SK-N-SH treated with all-trans-retinoic acid at 6 μM for 48 hours (cell line): ENCODE measurements around the gene CTNNA3.

Source experiments
- ATAC-seq: fragments of 200-7000 bp; cut with Tn5 transposase; 3 replicates; pipeline ENCODE4 v1.9.1; 2020; ENCODE audit warnings: mild to moderate bottlenecking, moderate library complexity
- ARNTL ChIP-seq: fragments of 450-650 bp; formaldehyde crosslinking; IDR thresholded peaks from 2 replicates; pipeline ENCODE4 v1.5.0; 2020; ENCODE audit warnings: low read depth, mild to moderate bottlenecking, moderate library complexity, borderline replicate concordance
- BACH2 ChIP-seq: fragments of 250-450 bp; sonication (Bioruptor Pico); IDR thresholded peaks from 2 replicates; pipeline ENCODE4 v1.9.0; 2021; ENCODE audit warnings: mild to moderate bottlenecking, borderline replicate concordance
- CSDC2 ChIP-seq: fragments of 250-450 bp; sonication (Bioruptor Pico); IDR thresholded peaks from 2 replicates; pipeline ENCODE4 v1.5.0; 2020; ENCODE audit warnings: mild to moderate bottlenecking, moderate library complexity
- ESRRG ChIP-seq: fragments of 250-450 bp; sonication (Bioruptor Pico); IDR thresholded peaks from 2 replicates; pipeline ENCODE4 v1.6.1; 2021; ENCODE audit warnings: mild to moderate bottlenecking
- GLIS3 ChIP-seq: fragments of 250-450 bp; sonication (Bioruptor Pico); IDR thresholded peaks from 2 replicates; pipeline ENCODE4 v1.5.0; 2020; ENCODE audit warnings: mild to moderate bottlenecking, moderate library complexity
- ISL1 ChIP-seq: fragments of 250-450 bp; sonication (Bioruptor Pico); IDR thresholded peaks from 2 replicates; pipeline ENCODE4 v2.1.2; 2022; ENCODE audit warnings: mild to moderate bottlenecking, moderate library complexity
- OSR1 ChIP-seq: fragments of 250-450 bp; sonication (Bioruptor Pico); IDR thresholded peaks from 2 replicates; pipeline ENCODE4 v1.8.0; 2022; ENCODE audit warnings: moderate library complexity, mild to moderate bottlenecking, inconsistent platforms
- PPARA ChIP-seq: fragments of 250-450 bp; sonication (Bioruptor Pico); IDR thresholded peaks from 2 replicates; pipeline ENCODE4 v1.5.0; 2020; ENCODE audit warnings: mild to moderate bottlenecking, borderline replicate concordance
- RARB ChIP-seq: fragments of 250-450 bp; sonication (Bioruptor Pico); IDR thresholded peaks from 2 replicates; pipeline ENCODE4 v1.8.0; 2021; ENCODE audit warnings: mild to moderate bottlenecking, moderate library complexity
- TCF4 ChIP-seq: fragments of 250-450 bp; sonication (Bioruptor Pico); IDR thresholded peaks from 2 replicates; pipeline ENCODE4 v1.8.0; 2021; ENCODE audit warnings: mild to moderate bottlenecking, moderate library complexity, borderline replicate concordance
- TOX ChIP-seq: fragments of 250-450 bp; sonication (Bioruptor Pico); IDR thresholded peaks from 2 replicates; pipeline ENCODE4 v1.8.0; 2021; ENCODE audit warnings: mild to moderate bottlenecking, moderate library complexity, borderline replicate concordance
- ZC3H10 ChIP-seq: fragments of 250-450 bp; sonication (Bioruptor Pico); IDR thresholded peaks from 2 replicates; pipeline ENCODE4 v1.5.1; 2021; ENCODE audit warnings: mild to moderate bottlenecking, moderate library complexity
- ZFP3 ChIP-seq: fragments of 250-450 bp; sonication (Bioruptor Pico); IDR thresholded peaks from 2 replicates; pipeline ENCODE4 v1.5.0; 2020; ENCODE audit warnings: mild to moderate bottlenecking, moderate library complexity
- ZFP30 ChIP-seq: fragments of 450-650 bp; formaldehyde crosslinking; IDR thresholded peaks from 2 replicates; pipeline ENCODE4 v1.5.0; 2022; ENCODE audit warnings: mild to moderate bottlenecking, moderate library complexity
- ZNF565 ChIP-seq: fragments of 450-650 bp; formaldehyde crosslinking; conservative IDR thresholded peaks from 2 replicates; pipeline ENCODE4 v1.5.0; 2020; ENCODE audit warnings: low read depth, mild to moderate bottlenecking, moderate library complexity
- ZNF70 ChIP-seq: fragments of 450-650 bp; formaldehyde crosslinking; IDR thresholded peaks from 2 replicates; pipeline ENCODE4 v1.5.0; 2020; ENCODE audit warnings: mild to moderate bottlenecking, moderate library complexity
- ZNF8 ChIP-seq: fragments of 450-650 bp; formaldehyde crosslinking; IDR thresholded peaks from 2 replicates; pipeline ENCODE4 v1.5.0; 2020; ENCODE audit warnings: mild to moderate bottlenecking, moderate library complexity
- TF ChIP-seq, protein P1 (sequence below): fragments of 250-450 bp; sonication (Bioruptor Pico); IDR thresholded peaks from 2 replicates; pipeline ENCODE4 v1.8.0; 2020; ENCODE audit warnings: mild to moderate bottlenecking, moderate library complexity, borderline replicate concordance
- TF ChIP-seq, protein P2 (sequence below): fragments of 250-450 bp; sonication (Bioruptor Pico); IDR thresholded peaks from 2 replicates; pipeline ENCODE4 v1.5.0; 2020; ENCODE audit warnings: mild to moderate bottlenecking, moderate library complexity
- TF ChIP-seq, protein P3 (sequence below): fragments of 250-450 bp; sonication (Bioruptor Pico); IDR thresholded peaks from 2 replicates; pipeline ENCODE4 v1.8.0; 2021; ENCODE audit warnings: low read depth, mild to moderate bottlenecking, moderate library complexity, borderline replicate concordance
- TF ChIP-seq, protein P4 (sequence below): fragments of 250-450 bp; sonication (Bioruptor Pico); IDR thresholded peaks from 2 replicates; pipeline ENCODE4 v1.5.1; 2021; ENCODE audit warnings: mild to moderate bottlenecking, moderate library complexity
- TF ChIP-seq, protein P5 (sequence below): fragments of 250-450 bp; sonication (Bioruptor Pico); IDR thresholded peaks from 2 replicates; pipeline ENCODE4 v1.5.1; 2020; ENCODE audit warnings: low read depth, mild to moderate bottlenecking, moderate library complexity

Gene CTNNA3

DNA sequence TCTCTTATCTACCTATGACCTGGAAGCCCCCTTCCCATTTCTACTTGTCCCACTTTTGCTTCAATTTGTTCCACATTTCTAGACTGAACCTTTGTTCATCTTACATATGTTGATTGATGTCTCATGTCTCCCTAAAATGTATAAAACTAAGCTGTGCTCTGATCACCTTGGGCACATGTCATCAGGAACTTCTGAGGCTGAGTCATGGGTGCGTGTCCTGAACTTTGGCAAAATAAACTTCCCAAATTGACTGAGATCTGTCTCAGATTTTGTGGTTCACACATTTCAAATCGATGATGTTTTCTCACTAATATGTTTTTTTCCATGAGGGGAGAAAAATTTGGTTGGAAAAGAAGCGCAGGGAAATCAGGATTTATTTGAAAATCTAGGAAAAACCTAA, 1176.4 kb downstream of the CTNNA3 start:
- TF ChIP-seq, protein P1, sequence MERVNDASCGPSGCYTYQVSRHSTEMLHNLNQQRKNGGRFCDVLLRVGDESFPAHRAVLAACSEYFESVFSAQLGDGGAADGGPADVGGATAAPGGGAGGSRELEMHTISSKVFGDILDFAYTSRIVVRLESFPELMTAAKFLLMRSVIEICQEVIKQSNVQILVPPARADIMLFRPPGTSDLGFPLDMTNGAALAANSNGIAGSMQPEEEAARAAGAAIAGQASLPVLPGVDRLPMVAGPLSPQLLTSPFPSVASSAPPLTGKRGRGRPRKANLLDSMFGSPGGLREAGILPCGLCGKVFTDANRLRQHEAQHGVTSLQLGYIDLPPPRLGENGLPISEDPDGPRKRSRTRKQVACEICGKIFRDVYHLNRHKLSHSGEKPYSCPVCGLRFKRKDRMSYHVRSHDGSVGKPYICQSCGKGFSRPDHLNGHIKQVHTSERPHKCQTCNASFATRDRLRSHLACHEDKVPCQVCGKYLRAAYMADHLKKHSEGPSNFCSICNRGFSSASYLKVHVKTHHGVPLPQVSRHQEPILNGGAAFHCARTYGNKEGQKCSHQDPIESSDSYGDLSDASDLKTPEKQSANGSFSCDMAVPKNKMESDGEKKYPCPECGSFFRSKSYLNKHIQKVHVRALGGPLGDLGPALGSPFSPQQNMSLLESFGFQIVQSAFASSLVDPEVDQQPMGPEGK (CRISPR knock-in tag), result no peak
- TF ChIP-seq, protein P2, sequence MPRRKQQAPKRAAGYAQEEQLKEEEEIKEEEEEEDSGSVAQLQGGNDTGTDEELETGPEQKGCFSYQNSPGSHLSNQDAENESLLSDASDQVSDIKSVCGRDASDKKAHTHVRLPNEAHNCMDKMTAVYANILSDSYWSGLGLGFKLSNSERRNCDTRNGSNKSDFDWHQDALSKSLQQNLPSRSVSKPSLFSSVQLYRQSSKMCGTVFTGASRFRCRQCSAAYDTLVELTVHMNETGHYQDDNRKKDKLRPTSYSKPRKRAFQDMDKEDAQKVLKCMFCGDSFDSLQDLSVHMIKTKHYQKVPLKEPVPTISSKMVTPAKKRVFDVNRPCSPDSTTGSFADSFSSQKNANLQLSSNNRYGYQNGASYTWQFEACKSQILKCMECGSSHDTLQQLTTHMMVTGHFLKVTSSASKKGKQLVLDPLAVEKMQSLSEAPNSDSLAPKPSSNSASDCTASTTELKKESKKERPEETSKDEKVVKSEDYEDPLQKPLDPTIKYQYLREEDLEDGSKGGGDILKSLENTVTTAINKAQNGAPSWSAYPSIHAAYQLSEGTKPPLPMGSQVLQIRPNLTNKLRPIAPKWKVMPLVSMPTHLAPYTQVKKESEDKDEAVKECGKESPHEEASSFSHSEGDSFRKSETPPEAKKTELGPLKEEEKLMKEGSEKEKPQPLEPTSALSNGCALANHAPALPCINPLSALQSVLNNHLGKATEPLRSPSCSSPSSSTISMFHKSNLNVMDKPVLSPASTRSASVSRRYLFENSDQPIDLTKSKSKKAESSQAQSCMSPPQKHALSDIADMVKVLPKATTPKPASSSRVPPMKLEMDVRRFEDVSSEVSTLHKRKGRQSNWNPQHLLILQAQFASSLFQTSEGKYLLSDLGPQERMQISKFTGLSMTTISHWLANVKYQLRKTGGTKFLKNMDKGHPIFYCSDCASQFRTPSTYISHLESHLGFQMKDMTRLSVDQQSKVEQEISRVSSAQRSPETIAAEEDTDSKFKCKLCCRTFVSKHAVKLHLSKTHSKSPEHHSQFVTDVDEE (CRISPR knock-in tag), result no peak
- TF ChIP-seq, protein P3, sequence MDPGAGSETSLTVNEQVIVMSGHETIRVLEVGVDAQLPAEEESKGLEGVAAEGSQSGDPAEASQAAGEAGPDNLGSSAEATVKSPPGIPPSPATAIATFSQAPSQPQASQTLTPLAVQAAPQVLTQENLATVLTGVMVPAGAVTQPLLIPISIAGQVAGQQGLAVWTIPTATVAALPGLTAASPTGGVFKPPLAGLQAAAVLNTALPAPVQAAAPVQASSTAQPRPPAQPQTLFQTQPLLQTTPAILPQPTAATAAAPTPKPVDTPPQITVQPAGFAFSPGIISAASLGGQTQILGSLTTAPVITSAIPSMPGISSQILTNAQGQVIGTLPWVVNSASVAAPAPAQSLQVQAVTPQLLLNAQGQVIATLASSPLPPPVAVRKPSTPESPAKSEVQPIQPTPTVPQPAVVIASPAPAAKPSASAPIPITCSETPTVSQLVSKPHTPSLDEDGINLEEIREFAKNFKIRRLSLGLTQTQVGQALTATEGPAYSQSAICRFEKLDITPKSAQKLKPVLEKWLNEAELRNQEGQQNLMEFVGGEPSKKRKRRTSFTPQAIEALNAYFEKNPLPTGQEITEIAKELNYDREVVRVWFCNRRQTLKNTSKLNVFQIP (CRISPR knock-in tag), result no peak
- TF ChIP-seq ISL1 (CRISPR knock-in tag), result no peak
- no peak for TF ChIP-seq TCF4
- TF ChIP-seq ZNF8 (CRISPR knock-in tag), result no peak
- TF ChIP-seq GLIS3 (CRISPR knock-in tag), result no peak
- no peak for TF ChIP-seq BACH2 (CRISPR knock-in tag)
- no peak for TF ChIP-seq ZFP3 (CRISPR knock-in tag)
- no peak for TF ChIP-seq TOX (CRISPR knock-in tag)
- TF ChIP-seq, protein P4, sequence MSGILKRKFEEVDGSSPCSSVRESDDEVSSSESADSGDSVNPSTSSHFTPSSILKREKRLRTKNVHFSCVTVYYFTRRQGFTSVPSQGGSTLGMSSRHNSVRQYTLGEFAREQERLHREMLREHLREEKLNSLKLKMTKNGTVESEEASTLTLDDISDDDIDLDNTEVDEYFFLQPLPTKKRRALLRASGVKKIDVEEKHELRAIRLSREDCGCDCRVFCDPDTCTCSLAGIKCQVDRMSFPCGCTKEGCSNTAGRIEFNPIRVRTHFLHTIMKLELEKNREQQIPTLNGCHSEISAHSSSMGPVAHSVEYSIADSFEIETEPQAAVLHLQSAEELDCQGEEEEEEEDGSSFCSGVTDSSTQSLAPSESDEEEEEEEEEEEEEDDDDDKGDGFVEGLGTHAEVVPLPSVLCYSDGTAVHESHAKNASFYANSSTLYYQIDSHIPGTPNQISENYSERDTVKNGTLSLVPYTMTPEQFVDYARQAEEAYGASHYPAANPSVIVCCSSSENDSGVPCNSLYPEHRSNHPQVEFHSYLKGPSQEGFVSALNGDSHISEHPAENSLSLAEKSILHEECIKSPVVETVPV (CRISPR knock-in tag), result no peak
- no peak for TF ChIP-seq ZNF70
- TF ChIP-seq, protein P5, sequence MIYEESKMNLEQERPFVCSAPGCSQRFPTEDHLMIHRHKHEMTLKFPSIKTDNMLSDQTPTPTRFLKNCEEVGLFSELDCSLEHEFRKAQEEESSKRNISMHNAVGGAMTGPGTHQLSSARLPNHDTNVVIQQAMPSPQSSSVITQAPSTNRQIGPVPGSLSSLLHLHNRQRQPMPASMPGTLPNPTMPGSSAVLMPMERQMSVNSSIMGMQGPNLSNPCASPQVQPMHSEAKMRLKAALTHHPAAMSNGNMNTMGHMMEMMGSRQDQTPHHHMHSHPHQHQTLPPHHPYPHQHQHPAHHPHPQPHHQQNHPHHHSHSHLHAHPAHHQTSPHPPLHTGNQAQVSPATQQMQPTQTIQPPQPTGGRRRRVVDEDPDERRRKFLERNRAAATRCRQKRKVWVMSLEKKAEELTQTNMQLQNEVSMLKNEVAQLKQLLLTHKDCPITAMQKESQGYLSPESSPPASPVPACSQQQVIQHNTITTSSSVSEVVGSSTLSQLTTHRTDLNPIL (CRISPR knock-in tag), result no peak
- no peak for TF ChIP-seq ZFP30 (CRISPR knock-in tag)
- no peak for TF ChIP-seq ZC3H10 (CRISPR knock-in tag)
- no peak for TF ChIP-seq CSDC2 (CRISPR knock-in tag)
- no peak for TF ChIP-seq ARNTL
- TF ChIP-seq ESRRG (CRISPR knock-in tag), result no peak
- TF ChIP-seq, all 23 proteins: peak for 0
- ATAC-seq, result no peak

DNA sequence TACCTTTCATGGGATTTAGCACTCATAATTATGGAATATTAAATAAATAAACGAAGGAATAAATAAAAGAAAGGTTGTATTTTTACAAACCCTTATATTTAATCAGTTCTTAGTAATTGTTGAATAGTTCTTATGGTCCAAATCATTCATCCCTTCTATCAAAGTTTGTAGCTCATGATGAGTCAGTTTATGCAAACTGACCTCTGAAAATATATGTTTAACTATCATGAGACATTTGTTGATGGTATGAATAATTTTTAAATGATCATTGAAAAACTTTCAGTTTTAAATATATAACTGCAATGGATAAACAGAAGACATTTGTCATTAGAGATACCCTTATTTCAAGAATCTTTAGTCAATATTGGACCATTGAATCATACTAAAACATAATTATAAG, 1181.3 kb downstream of the CTNNA3 start:
- ATAC-seq, result no peak
- TF ChIP-seq BACH2 (CRISPR knock-in tag) (no peak), ZFP30 (CRISPR knock-in tag) (no peak), CSDC2 (CRISPR knock-in tag) (no peak), ZNF565 (CRISPR knock-in tag) (no peak), PPARA (CRISPR knock-in tag) (no peak), RARB (CRISPR knock-in tag) (no peak), ZNF8 (CRISPR knock-in tag) (no peak), OSR1 (no peak)
- TF ChIP-seq, protein P3 (CRISPR knock-in tag), result no peak
- TF ChIP-seq, protein P4 (CRISPR knock-in tag), result no peak
- TF ChIP-seq, protein P5 (CRISPR knock-in tag), result no peak
